IMR-90 (cell line): Measurements from ENCODE around the gene SYNE1. TPM values are rescaled to one million over a fixed set of nuclear protein-coding genes. Genes with fewer than 3 reads are reported as not detected.

Experiments used
- ATAC-seq: fragments of 200-7000 bp; cut with Tn5 transposase; 2 replicates; pipeline ENCODE4 v1.9.1; 2020; ENCODE audit warnings: low read depth, mild to moderate bottlenecking, moderate library complexity
- BruUV-seq: library from RNA; stranded (reverse); fragments of 400-500 nt; replicated peaks from 2 replicates; lab custom pipeline; 2021; lab: Mats Ljungman, UMichigan
- CTCF ChIA-PET: fragments of 300-600 bp; formaldehyde crosslinking; extraction: SDS; loops from one replicate; lab custom pipeline; 2021; ENCODE audit warnings: antibody characterized with exemption; lab: Yijun Ruan, JAX
- POLR2A ChIA-PET: fragments of 300-600 bp; sonication (Branson Sonifier 250); formaldehyde crosslinking; loops from one replicate; lab custom pipeline; 2022; ENCODE audit warnings: antibody characterized with exemption; ENCODE audit not compliant: unreplicated experiment; lab: Charles Lee
- DNase-seq: peaks from one replicate; pipeline ENCODE4 v3.0.0; 2013
- H2AFZ ChIP-seq: replicated peaks from 2 replicates; pipeline ENCODE3; 2013; ENCODE audit warnings: low read length, mild to moderate bottlenecking; ENCODE audit not compliant: poor library complexity
- H2AK5ac ChIP-seq: 2 replicates; pipeline ENCODE4 v1.6.1; 2013; ENCODE audit warnings: low read depth, low read length, inconsistent platforms
- H2AK9ac ChIP-seq: replicated peaks from 2 replicates; pipeline ENCODE3; 2013; ENCODE audit warnings: mild to moderate bottlenecking, low read depth, low read length, moderate library complexity; ENCODE audit not compliant: poor library complexity
- H2BK120ac ChIP-seq: 2 replicates; pipeline ENCODE4 v1.6.1; 2013; ENCODE audit warnings: low read depth, low read length, inconsistent platforms
- H2BK15ac ChIP-seq: 3 replicates; pipeline ENCODE4 v1.6.1; 2013; ENCODE audit warnings: low read depth, low read length, inconsistent platforms
- H2BK20ac ChIP-seq: 2 replicates; pipeline ENCODE4 v1.6.1; 2013; ENCODE audit warnings: low read depth, mild to moderate bottlenecking, inconsistent platforms, low read length, moderate library complexity
- H2BK5ac ChIP-seq: 2 replicates; pipeline ENCODE4 v1.6.1; 2013; ENCODE audit warnings: mild to moderate bottlenecking, low read depth, low read length, inconsistent platforms; ENCODE audit not compliant: poor library complexity, severe bottlenecking
- H3K14ac ChIP-seq: replicated peaks from 2 replicates; pipeline ENCODE4 v1.6.1; 2013; ENCODE audit warnings: low read depth, low read length, inconsistent platforms
- H3K18ac ChIP-seq: 2 replicates; pipeline ENCODE4 v1.6.1; 2013; ENCODE audit warnings: low read depth, low read length, control low read depth
- H3K23ac ChIP-seq: 2 replicates; pipeline ENCODE4 v1.6.1; 2013; ENCODE audit warnings: low read depth, low read length, inconsistent platforms
- H3K27ac ChIP-seq: 2 replicates; pipeline ENCODE4 v1.5.1; 2013; ENCODE audit warnings: mild to moderate bottlenecking, control low read depth, low read length; ENCODE audit not compliant: insufficient read depth
- H3K27me3 ChIP-seq: 2 replicates; pipeline ENCODE4 v1.6.1; 2013; ENCODE audit warnings: low read length; ENCODE audit not compliant: control insufficient read depth, insufficient read depth
- H3K36me3 ChIP-seq: 2 replicates; pipeline ENCODE4 v1.6.1; 2013; ENCODE audit warnings: low read length, mixed read lengths; ENCODE audit not compliant: control insufficient read depth, insufficient read depth
- H3K4ac ChIP-seq: 2 replicates; pipeline ENCODE4 v1.6.1; 2013; ENCODE audit warnings: low read depth, low read length, inconsistent platforms
- H3K4me1 ChIP-seq: 2 replicates; pipeline ENCODE4 v1.6.1; 2013; ENCODE audit warnings: low read length, mixed read lengths; ENCODE audit not compliant: control insufficient read depth, insufficient read depth
- H3K4me2 ChIP-seq: 2 replicates; pipeline ENCODE4 v1.6.1; 2013; ENCODE audit warnings: low read depth, mild to moderate bottlenecking, control low read depth, low read length, moderate library complexity
- H3K4me3 ChIP-seq: 2 replicates; pipeline ENCODE4 v1.5.1; 2013; ENCODE audit warnings: low read depth, mild to moderate bottlenecking, control low read depth, low read length, moderate library complexity; ENCODE audit not compliant: insufficient read depth
- H3K56ac ChIP-seq: 2 replicates; pipeline ENCODE4 v1.6.1; 2013; ENCODE audit warnings: low read length, inconsistent platforms; ENCODE audit not compliant: insufficient read depth; ENCODE audit errors: extremely low read depth
- H3K79me1 ChIP-seq, 2 experiments: 2 replicates each; pipeline ENCODE4 v1.6.1; 2013; ENCODE audit warnings: low read length in 2 of 2, inconsistent platforms in 1 of 2, low read depth in 1 of 2
- H3K9ac ChIP-seq: 2 replicates; pipeline ENCODE4 v1.6.1; 2013; ENCODE audit warnings: low read depth, low read length, control low read depth
- H3K9me1 ChIP-seq: 2 replicates; pipeline ENCODE4 v1.6.1; 2013; ENCODE audit warnings: low read length, inconsistent platforms; ENCODE audit not compliant: insufficient read depth
- H3K9me3 ChIP-seq: 2 replicates; pipeline ENCODE4 v1.6.1; 2013; ENCODE audit warnings: low read length; ENCODE audit not compliant: control insufficient read depth, insufficient read depth
- H4K20me1 ChIP-seq: 2 replicates; pipeline ENCODE4 v1.6.1; 2013; ENCODE audit warnings: low read length, inconsistent platforms; ENCODE audit not compliant: insufficient read depth
- H4K5ac ChIP-seq: 2 replicates; pipeline ENCODE4 v1.6.1; 2013; ENCODE audit warnings: mild to moderate bottlenecking, low read depth, low read length, control low read depth
- H4K8ac ChIP-seq, 2 experiments: 2 replicates each; pipeline ENCODE4 v1.6.1; 2013; ENCODE audit warnings: low read depth in 2 of 2, low read length in 2 of 2, control low read depth in 1 of 2, inconsistent platforms in 1 of 2
- H4K91ac ChIP-seq: 2 replicates; pipeline ENCODE4 v1.6.1; 2013; ENCODE audit warnings: low read depth, low read length, inconsistent platforms; ENCODE audit not compliant: insufficient read depth
- FOS ChIP-seq: fragments of 150-350 bp; IDR thresholded peaks from 2 replicates; pipeline ENCODE4 v1.6.1; 2016; ENCODE audit warnings: low read depth, low read length
- WGBS, 2 experiments: methylation state at CpG; one replicate each; pipeline versions ENCODE4 v1.1.5 to v1.1.7; 2013; ENCODE audit warnings: missing lambda C conversion rate in 2 of 2; ENCODE audit not compliant: insufficient read length in 1 of 2; ENCODE audit errors: extremely low coverage in 2 of 2; 5-methylcytosine and 5-hydroxymethylcytosine counted together
- dilution Hi-C: fragments of 300-500 bp; cut with HindIII; formaldehyde crosslinking; loops from one replicate; pipeline ENCODE4 v1.14.3; 2018; ENCODE audit warnings: low sequenced_read_pairs; ENCODE audit not compliant: unreplicated experiment
- in situ Hi-C: fragments of 300-500 bp; cut with MboI; formaldehyde crosslinking; loops from 3 replicates; pipeline ENCODE4 v1.14.3; 2019; ENCODE audit warnings: low sequenced_read_pairs, inconsistent platforms, mixed read lengths
- intact Hi-C: fragments of 100-400 bp; cut with micrococcal nuclease; formaldehyde crosslinking; loops from 2 replicates; pipeline ENCODE4 v1.10.0; 2022
- polyA plus RNA-seq, 3 experiments: library from polyadenylated mRNA; depleted of rRNA; stranded (reverse); fragments of >200 nt; gene quantifications; 2 replicates each; pipeline ENCODE4 v1.2.3, GENCODE V29; 2012; ENCODE audit warnings: low replicate concordance in 1 of 3
- total RNA-seq: library from RNA; depleted of rRNA; stranded (reverse); fragments of >200 nt; gene quantifications from 2 replicates; pipeline ENCODE4 v1.2.3, GENCODE V29; 2012
- TF ChIP-seq, protein P1 (sequence below): conservative IDR thresholded peaks from 2 replicates; pipeline ENCODE4 v1.5.1; 2012; ENCODE audit warnings: mild to moderate bottlenecking, low read depth, low read length, improper control_type of control experiment

Gene SYNE1
- total and polyA plus RNA-seq, 2 of the 4 experiments (the other 2 are of a cell fraction): 34.1 to 159 TPM

DNA sequence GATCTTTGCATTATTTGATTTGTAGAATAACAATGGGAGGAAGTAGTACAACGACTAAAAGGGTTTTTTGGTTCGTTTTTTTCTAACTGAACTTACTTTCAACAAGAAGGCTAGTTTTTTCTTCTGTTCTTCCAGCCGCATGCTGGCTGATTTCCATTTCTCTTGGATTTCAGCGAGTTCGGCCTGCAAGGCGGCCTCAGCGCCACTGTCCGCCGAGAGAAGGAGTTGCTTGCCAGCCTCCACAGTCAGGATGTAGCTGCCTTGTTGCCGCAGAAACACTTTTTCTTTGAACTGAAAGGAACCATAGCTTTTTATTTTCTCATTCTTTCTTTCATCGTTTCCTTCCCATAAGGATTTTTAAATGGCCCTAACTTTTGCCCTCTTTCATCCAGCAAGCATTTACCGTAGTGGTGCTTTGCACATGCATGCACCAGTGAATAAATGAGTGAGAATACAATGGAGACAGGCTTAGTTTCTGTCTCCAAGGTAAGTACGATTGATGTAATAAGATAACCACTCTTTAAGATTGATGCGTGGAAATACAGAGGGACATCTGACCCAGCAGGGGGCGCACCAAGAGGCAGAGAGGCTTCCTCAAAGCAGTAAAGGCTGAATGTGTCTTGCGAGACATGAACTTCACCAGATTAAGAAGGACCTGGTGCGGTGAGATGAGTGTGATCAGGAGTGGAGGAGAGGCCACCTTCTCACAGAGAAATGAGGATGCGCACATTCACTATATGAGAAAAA is 430.9 kb downstream of the SYNE1 start:
- H3K18ac ChIP-seq: no peak overlapping the region
- H4K5ac ChIP-seq: no peak overlapping the region
- no peak overlapping the region for H3K27ac ChIP-seq
- no peak overlapping the region for H3K9ac ChIP-seq
- intact Hi-C loops: loop anchor here (5.0 to 10.0 kb wide), 2 partner anchors 61 to 441 kb away; no protein-coding TSS in a partner anchor
- no peak overlapping the region for H2BK15ac ChIP-seq
- H2BK5ac ChIP-seq: no peak overlapping the region
- ChIA-PET POLR2A (no interaction called here), CTCF (interaction anchor here (0.6 kb wide), 1 partner anchor 599 kb away, joined by 3 read pairs; no protein-coding TSS in a partner anchor)
- in situ Hi-C loops: no loop called here
- H2AK9ac ChIP-seq: no peak overlapping the region
- no peak overlapping the region for H4K91ac ChIP-seq
- dilution Hi-C loops: no loop called here
- no peak for ATAC-seq
- no peak overlapping the region for H3K23ac ChIP-seq
- H3K4me1 ChIP-seq: no peaks in the 10 kb centered on the region
- no peak overlapping the region for H2BK120ac ChIP-seq
- H4K8ac ChIP-seq: no peak overlapping the region
- no peak overlapping the region for H3K4me2 ChIP-seq
- no peaks in the 10 kb centered on the region for H3K27me3 ChIP-seq
- no peak overlapping the region for H3K4ac ChIP-seq
- TF ChIP-seq, protein P1, sequence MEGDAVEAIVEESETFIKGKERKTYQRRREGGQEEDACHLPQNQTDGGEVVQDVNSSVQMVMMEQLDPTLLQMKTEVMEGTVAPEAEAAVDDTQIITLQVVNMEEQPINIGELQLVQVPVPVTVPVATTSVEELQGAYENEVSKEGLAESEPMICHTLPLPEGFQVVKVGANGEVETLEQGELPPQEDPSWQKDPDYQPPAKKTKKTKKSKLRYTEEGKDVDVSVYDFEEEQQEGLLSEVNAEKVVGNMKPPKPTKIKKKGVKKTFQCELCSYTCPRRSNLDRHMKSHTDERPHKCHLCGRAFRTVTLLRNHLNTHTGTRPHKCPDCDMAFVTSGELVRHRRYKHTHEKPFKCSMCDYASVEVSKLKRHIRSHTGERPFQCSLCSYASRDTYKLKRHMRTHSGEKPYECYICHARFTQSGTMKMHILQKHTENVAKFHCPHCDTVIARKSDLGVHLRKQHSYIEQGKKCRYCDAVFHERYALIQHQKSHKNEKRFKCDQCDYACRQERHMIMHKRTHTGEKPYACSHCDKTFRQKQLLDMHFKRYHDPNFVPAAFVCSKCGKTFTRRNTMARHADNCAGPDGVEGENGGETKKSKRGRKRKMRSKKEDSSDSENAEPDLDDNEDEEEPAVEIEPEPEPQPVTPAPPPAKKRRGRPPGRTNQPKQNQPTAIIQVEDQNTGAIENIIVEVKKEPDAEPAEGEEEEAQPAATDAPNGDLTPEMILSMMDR: peak; percentile 38
- TF ChIP-seq FOS: no peak
- WGBS, 2 experiments: 100% methylated on average over 3 of the region's 18 CpGs; no CpG with 5 or more reads in 1 of the 2 experiments
- H2AFZ ChIP-seq: no peak overlapping the region
- no peak overlapping the region for H2AK5ac ChIP-seq
- no peaks in the 10 kb centered on the region for H4K20me1 ChIP-seq
- BruUV-seq: no TSS peak
- H3K36me3 ChIP-seq: peaks cover 39% of the 10 kb centered on the region
- H3K56ac ChIP-seq: no peak overlapping the region
- peaks cover 4% of the 10 kb centered on the region; the same call in 1 of the 2 replicates for H3K9me1 ChIP-seq
- H3K79me1 ChIP-seq: peaks cover 0 to 2% of the 10 kb centered on the region in 2 experiments; a peak in 1 of 4 replicates
- H3K14ac ChIP-seq: no peak overlapping the region
- H3K4me3 ChIP-seq: no peak overlapping the region
- no peak overlapping the region for H2BK20ac ChIP-seq
- H3K9me3 ChIP-seq: no peaks in the 10 kb centered on the region
- DNase-seq: peak; percentile 8
